CD4-positive, alpha-beta memory T cell (primary cell): ENCODE measurements around the gene CER1. TPM values are rescaled to one million over a fixed set of nuclear protein-coding genes. Genes with fewer than 3 reads are reported as not detected.
A peak's percentile ranks its signal among the peaks of the same experiment; 100 is the strongest.

ENCODE experiments used
- CTCF ChIA-PET: fragments of 350-600 bp; sonication (Branson Sonifier 250); formaldehyde crosslinking; loops from one replicate; lab custom pipeline; 2021; ENCODE audit warnings: inconsistent platforms; ENCODE audit not compliant: partially characterized antibody; lab: Charles Lee
- POLR2A ChIA-PET: fragments of 350-600 bp; sonication (Branson Sonifier 250); formaldehyde crosslinking; loops from one replicate; lab custom pipeline; 2021; ENCODE audit not compliant: partially characterized antibody; lab: Charles Lee
- DNase-seq, 5 donors: peaks; one replicate each; pipeline versions ENCODE4 v3.0.0 to v3.0.0-alpha.2; 2020 to 2022; ENCODE audit warnings: mixed read lengths in 1 of 5
- H3K27ac ChIP-seq: one replicate; pipeline ENCODE4 v1.7.0; 2013; ENCODE audit warnings: low read depth, low read length
- H3K27me3 ChIP-seq: 2 replicates; pipeline ENCODE4 v1.7.0; 2013; ENCODE audit warnings: mild to moderate bottlenecking, low read length, moderate library complexity; ENCODE audit not compliant: insufficient read depth
- H3K36me3 ChIP-seq: 2 replicates; pipeline ENCODE4 v1.7.0; 2013; ENCODE audit warnings: mild to moderate bottlenecking, low read length, moderate library complexity; ENCODE audit not compliant: insufficient read depth
- H3K4me1 ChIP-seq: 2 replicates; pipeline ENCODE4 v1.7.0; 2013; ENCODE audit warnings: mild to moderate bottlenecking, low read length, moderate library complexity; ENCODE audit not compliant: insufficient read depth
- H3K4me3 ChIP-seq, 2 donors: one replicate each; pipeline ENCODE4 v1.7.0; 2013; ENCODE audit warnings: low read length in 2 of 2, mild to moderate bottlenecking in 1 of 2
- H3K9me3 ChIP-seq, 2 donors: one replicate each; pipeline ENCODE4 v1.7.0; 2013; ENCODE audit warnings: low read length in 2 of 2, control low read depth in 1 of 2; ENCODE audit not compliant: control insufficient read depth in 1 of 2
- H3K27ac Mint-ChIP-seq, 7 donors: one replicate each; pipeline ENCODE4 v1.8.0; 2020 to 2021; ENCODE audit warnings: mixed read lengths in 7 of 7, mild to moderate bottlenecking in 6 of 7, inconsistent platforms in 3 of 7, moderate library complexity in 3 of 7
- H3K27me3 Mint-ChIP-seq, 2 donors: one replicate each; pipeline ENCODE4 v1.8.0; 2020 to 2021; ENCODE audit warnings: mixed read lengths in 2 of 2
- H3K36me3 Mint-ChIP-seq, 2 donors: one replicate each; pipeline ENCODE4 v1.8.0; 2020 to 2021; ENCODE audit warnings: mixed read lengths in 2 of 2, inconsistent platforms in 1 of 2, mild to moderate bottlenecking in 1 of 2
- H3K4me1 Mint-ChIP-seq, 4 donors: one replicate each; pipeline ENCODE4 v1.8.0; 2020 to 2021; ENCODE audit warnings: mixed read lengths in 4 of 4, mild to moderate bottlenecking in 1 of 4
- H3K4me3 Mint-ChIP-seq, 8 donors: one replicate each; pipeline ENCODE4 v1.8.0; 2020 to 2021; ENCODE audit warnings: mixed read lengths in 8 of 8, mild to moderate bottlenecking in 7 of 8, moderate library complexity in 6 of 8, inconsistent platforms in 3 of 8
- H3K9me3 Mint-ChIP-seq, 8 donors: one replicate each; pipeline ENCODE4 v1.8.0; 2020 to 2021; ENCODE audit warnings: mixed read lengths in 8 of 8, mild to moderate bottlenecking in 5 of 8, inconsistent platforms in 3 of 8, moderate library complexity in 1 of 8
- intact Hi-C: fragments of 100-400 bp; cut with micrococcal nuclease; formaldehyde crosslinking; loops from one replicate; pipeline ENCODE4 v1.15.1; 2023
- polyA plus RNA-seq, 2 donors: library from polyadenylated mRNA; unstranded; fragments of 300-500 nt; fragmentation: Illumina TruSeq; gene quantifications; one replicate each; pipeline ENCODE4 v1.2.3, GENCODE V29; 2021
- total RNA-seq, 2 experiments: library from RNA; stranded (reverse); gene quantifications; one replicate each; pipeline ENCODE4 v1.2.3, GENCODE V29; 2021

Gene CER1
- total and polyA plus RNA-seq, 4 experiments from 2014 or later, result not detected

- H3K9me3 ChIP-seq, result no peaks in the 10 kb centered on the region
- ChIA-PET CTCF (interaction anchor here (0.8 kb wide), 1 partner anchor 13 kb away, joined by 3 read pairs; no protein-coding TSS in a partner anchor), POLR2A (no interaction called here)
- no peaks in the 10 kb centered on the region for H3K27me3 ChIP-seq
- H3K36me3 ChIP-seq, result no peaks in the 10 kb centered on the region
- Mint-ChIP-seq H3K27me3 (peaks cover 3 to 4% of the 10 kb centered on the region in 2 donors), H3K9me3 (no peaks in the 10 kb centered on the region), H3K4me3 (no peak overlapping the region), H3K27ac (no peak overlapping the region), H3K36me3 (no peaks in the 10 kb centered on the region), H3K4me1 (no peaks in the 10 kb centered on the region)
- no peak overlapping the region for H3K4me3 ChIP-seq
- H3K4me1 ChIP-seq, result no peaks in the 10 kb centered on the region
- no peak for DNase-seq
- intact Hi-C loops, result loop anchor here (10.0 kb wide), 1 partner anchor 65 kb away; no protein-coding TSS in a partner anchor
- H3K27ac ChIP-seq, result no peak overlapping the region
Observed at GRCh38 chr9:14760060-14760459, 37.5 kb upstream of the CER1 start.

GRCh38 chr9:14756291-14756690, 33.8 kb upstream of the CER1 start:
- Mint-ChIP-seq H3K9me3 (peaks cover 0 to 2% (median 0%) of the 10 kb centered on the region in 8 donors), H3K27me3 (peaks cover 4 to 13% of the 10 kb centered on the region in 2 donors), H3K4me1 (peaks cover 0 to 1% (median 0%) of the 10 kb centered on the region in 4 donors), H3K4me3 (no peak overlapping the region), H3K36me3 (no peaks in the 10 kb centered on the region), H3K27ac (no peak overlapping the region)
- intact Hi-C loops, result no loop called here
- H3K9me3 ChIP-seq, result no peaks in the 10 kb centered on the region
- no peak for DNase-seq
- H3K27ac ChIP-seq, result no peak overlapping the region
- ChIA-PET CTCF (no interaction called here), POLR2A (no interaction called here)
- H3K27me3 ChIP-seq, result no peaks in the 10 kb centered on the region
- H3K4me3 ChIP-seq, result no peak overlapping the region
- no peaks in the 10 kb centered on the region for H3K36me3 ChIP-seq
- no peaks in the 10 kb centered on the region for H3K4me1 ChIP-seq

- CTCF ChIA-PET, result interaction anchor here (1.6 kb wide), 1 partner anchor 12 kb away, joined by 3 read pairs; no protein-coding TSS in a partner anchor
Observed at GRCh38 chr9:14752871-14753270, 30.3 kb upstream of the CER1 start.

GRCh38 chr9:14752271-14752670, 29.7 kb upstream of the CER1 start:
- Mint-ChIP-seq H3K27me3 (peaks cover 5 to 21% of the 10 kb centered on the region in 2 donors), H3K4me1 (peaks cover 6 to 16% (median 9%) of the 10 kb centered on the region in 4 donors), H3K36me3 (no peaks in the 10 kb centered on the region), H3K4me3 (no peak overlapping the region), H3K9me3 (peaks cover 0 to 2% (median 0%) of the 10 kb centered on the region in 8 donors), H3K27ac (no peak overlapping the region)
- ChIA-PET POLR2A (no interaction called here), CTCF (interaction anchor here (1.0 kb wide), 1 partner anchor 14 kb away, joined by 3 read pairs; no protein-coding TSS in a partner anchor)
- no peaks in the 10 kb centered on the region for H3K9me3 ChIP-seq
- H3K4me1 ChIP-seq, result peaks cover 6% of the 10 kb centered on the region
- H3K36me3 ChIP-seq, result no peaks in the 10 kb centered on the region
- H3K27ac ChIP-seq, result no peak overlapping the region
- intact Hi-C loops, result no loop called here
- no peak overlapping the region for H3K4me3 ChIP-seq
- no peak for DNase-seq
- H3K27me3 ChIP-seq, result no peaks in the 10 kb centered on the region

More at GRCh38 chr9:14752871-14753270, 30.3 kb upstream of the CER1 start:
- POLR2A ChIA-PET, result no interaction called here
- Mint-ChIP-seq H3K27me3 (peaks cover 5 to 21% of the 10 kb centered on the region in 2 donors), H3K27ac (no peak overlapping the region), H3K4me1 (peaks cover 6 to 16% (median 9%) of the 10 kb centered on the region in 4 donors), H3K9me3 (peaks cover 0 to 2% (median 0%) of the 10 kb centered on the region in 8 donors), H3K4me3 (no peak overlapping the region), H3K36me3 (no peaks in the 10 kb centered on the region)
- Histone ChIP-seq H3K4me1 (peaks cover 6% of the 10 kb centered on the region), H3K27ac (no peak overlapping the region), H3K27me3 (no peaks in the 10 kb centered on the region), H3K4me3 (no peak overlapping the region), H3K36me3 (no peaks in the 10 kb centered on the region), H3K9me3 (no peaks in the 10 kb centered on the region)
- no peak for DNase-seq
- intact Hi-C loops, result no loop called here

- H3K27ac Mint-ChIP-seq, result no peak overlapping the region
- no peaks in the 10 kb centered on the region for H3K36me3 Mint-ChIP-seq
- no peak overlapping the region for H3K4me3 Mint-ChIP-seq
- H3K27me3 ChIP-seq, result no peaks in the 10 kb centered on the region
- no peaks in the 10 kb centered on the region for H3K9me3 ChIP-seq
- peaks cover 5 to 19% of the 10 kb centered on the region in 2 donors for H3K27me3 Mint-ChIP-seq
- no peak overlapping the region for H3K27ac ChIP-seq
- intact Hi-C loops, result no loop called here
- no peak for DNase-seq
- peaks cover 0 to 2% (median 0%) of the 10 kb centered on the region in 8 donors for H3K9me3 Mint-ChIP-seq
- ChIA-PET POLR2A (no interaction called here), CTCF (no interaction called here)
- H3K36me3 ChIP-seq, result no peaks in the 10 kb centered on the region
- H3K4me1 Mint-ChIP-seq, result peaks cover 6 to 16% (median 9%) of the 10 kb centered on the region in 4 donors
- H3K4me3 ChIP-seq, result no peak overlapping the region
- H3K4me1 ChIP-seq, result peaks cover 6% of the 10 kb centered on the region
Observed at GRCh38 chr9:14750821-14751220, 28.3 kb upstream of the CER1 start.

GRCh38 chr9:14749741-14750211, 27.2 kb upstream of the CER1 start:
- H3K36me3 ChIP-seq, result no peaks in the 10 kb centered on the region
- CTCF ChIA-PET, result no interaction called here
- Mint-ChIP-seq H3K27me3 (peaks cover 3 to 18% of the 10 kb centered on the region in 2 donors), H3K27ac (no peak overlapping the region), H3K4me1 (peaks cover 6 to 16% (median 9%) of the 10 kb centered on the region in 4 donors), H3K9me3 (peaks cover 0 to 3% (median 0%) of the 10 kb centered on the region in 8 donors), H3K4me3 (peak overlapping the region in 3 of 8 donors; percentile 6 to 48 (median 29)), H3K36me3 (no peaks in the 10 kb centered on the region)
- DNase-seq, result peak in 4 of 5 donors; percentile 10 to 27 (median 20)
- H3K27ac ChIP-seq, result no peak overlapping the region
- no peaks in the 10 kb centered on the region for H3K27me3 ChIP-seq
- H3K4me1 ChIP-seq, result peaks cover 6% of the 10 kb centered on the region
- H3K9me3 ChIP-seq, result no peaks in the 10 kb centered on the region
- POLR2A ChIA-PET, result no interaction called here
- intact Hi-C loops, result no loop called here
- no peak overlapping the region for H3K4me3 ChIP-seq

GRCh38 chr9:14748373-14748772, 25.8 kb upstream of the CER1 start:
- peaks cover 6 to 16% (median 9%) of the 10 kb centered on the region in 4 donors for H3K4me1 Mint-ChIP-seq
- Histone ChIP-seq H3K9me3 (no peaks in the 10 kb centered on the region), H3K27ac (no peak overlapping the region), H3K4me1 (peaks cover 6% of the 10 kb centered on the region), H3K36me3 (no peaks in the 10 kb centered on the region), H3K27me3 (no peaks in the 10 kb centered on the region), H3K4me3 (no peak overlapping the region)
- intact Hi-C loops, result no loop called here
- H3K27me3 Mint-ChIP-seq, result peaks cover 3 to 16% of the 10 kb centered on the region in 2 donors
- CTCF ChIA-PET, result no interaction called here
- peaks cover 0 to 3% (median 0%) of the 10 kb centered on the region in 8 donors for H3K9me3 Mint-ChIP-seq
- no peaks in the 10 kb centered on the region for H3K36me3 Mint-ChIP-seq
- no peak for DNase-seq
- POLR2A ChIA-PET, result no interaction called here
- H3K4me3 Mint-ChIP-seq, result no peak overlapping the region
- H3K27ac Mint-ChIP-seq, result peak overlapping the region in 1 of 7 donors; percentile 58
